Calu3 (cell line): ENCODE data around the gene SLC51A. TPM values are rescaled to one million over a fixed set of nuclear protein-coding genes. Genes with fewer than 3 reads are reported as not detected.

ENCODE experiments used
- BruUV-seq: library from RNA; stranded (reverse); fragments of 400-500 nt; replicated peaks from 2 replicates; lab custom pipeline; 2021; lab: Mats Ljungman, UMichigan
- CTCF ChIA-PET: fragments of 300-600 bp; sonication (Branson Sonifier 250); formaldehyde crosslinking; loops from one replicate; lab custom pipeline; 2022; ENCODE audit warnings: antibody characterized with exemption; lab: Charles Lee
- DNase-seq: peaks from one replicate; pipeline ENCODE4 v3.0.0; 2022
- H3K27ac Mint-ChIP-seq: one replicate; pipeline ENCODE4 v1.8.0; 2022; ENCODE audit warnings: mixed read lengths; ENCODE audit not compliant: unreplicated experiment
- H3K27me3 Mint-ChIP-seq: one replicate; pipeline ENCODE4 v1.8.0; 2022; ENCODE audit warnings: mixed read lengths; ENCODE audit not compliant: unreplicated experiment
- H3K36me3 Mint-ChIP-seq: one replicate; pipeline ENCODE4 v1.8.0; 2022; ENCODE audit warnings: mild to moderate bottlenecking, moderate library complexity, mixed read lengths; ENCODE audit not compliant: insufficient read depth, unreplicated experiment
- H3K4me1 Mint-ChIP-seq: one replicate; pipeline ENCODE4 v1.8.0; 2022; ENCODE audit warnings: mild to moderate bottlenecking, low read depth, mixed read lengths; ENCODE audit not compliant: unreplicated experiment
- H3K4me3 Mint-ChIP-seq: one replicate; pipeline ENCODE4 v1.8.0; 2022; ENCODE audit warnings: mild to moderate bottlenecking, low read depth, moderate library complexity, mixed read lengths; ENCODE audit not compliant: unreplicated experiment
- H3K9me3 Mint-ChIP-seq: one replicate; pipeline ENCODE4 v1.8.0; 2022; ENCODE audit warnings: low read depth, mixed read lengths; ENCODE audit not compliant: unreplicated experiment
- intact Hi-C: fragments of 100-400 bp; cut with micrococcal nuclease; formaldehyde crosslinking; loops from one replicate; pipeline ENCODE4 v1.10.0; 2022; ENCODE audit not compliant: unreplicated experiment
- total RNA-seq: library from RNA; stranded (reverse); gene quantifications from 2 replicates; pipeline ENCODE4 v1.2.3, GENCODE V29; 2022
- TF ChIP-seq, protein P1 (sequence below): fragments of 200-600 bp; IDR thresholded peaks from one replicate; pipeline ENCODE4 v1.8.0; 2022; ENCODE audit warnings: antibody characterized with exemption; ENCODE audit not compliant: unreplicated experiment

The SLC51A gene
- total RNA-seq, 1 experiment from 2014 or later = not detected

DNA sequence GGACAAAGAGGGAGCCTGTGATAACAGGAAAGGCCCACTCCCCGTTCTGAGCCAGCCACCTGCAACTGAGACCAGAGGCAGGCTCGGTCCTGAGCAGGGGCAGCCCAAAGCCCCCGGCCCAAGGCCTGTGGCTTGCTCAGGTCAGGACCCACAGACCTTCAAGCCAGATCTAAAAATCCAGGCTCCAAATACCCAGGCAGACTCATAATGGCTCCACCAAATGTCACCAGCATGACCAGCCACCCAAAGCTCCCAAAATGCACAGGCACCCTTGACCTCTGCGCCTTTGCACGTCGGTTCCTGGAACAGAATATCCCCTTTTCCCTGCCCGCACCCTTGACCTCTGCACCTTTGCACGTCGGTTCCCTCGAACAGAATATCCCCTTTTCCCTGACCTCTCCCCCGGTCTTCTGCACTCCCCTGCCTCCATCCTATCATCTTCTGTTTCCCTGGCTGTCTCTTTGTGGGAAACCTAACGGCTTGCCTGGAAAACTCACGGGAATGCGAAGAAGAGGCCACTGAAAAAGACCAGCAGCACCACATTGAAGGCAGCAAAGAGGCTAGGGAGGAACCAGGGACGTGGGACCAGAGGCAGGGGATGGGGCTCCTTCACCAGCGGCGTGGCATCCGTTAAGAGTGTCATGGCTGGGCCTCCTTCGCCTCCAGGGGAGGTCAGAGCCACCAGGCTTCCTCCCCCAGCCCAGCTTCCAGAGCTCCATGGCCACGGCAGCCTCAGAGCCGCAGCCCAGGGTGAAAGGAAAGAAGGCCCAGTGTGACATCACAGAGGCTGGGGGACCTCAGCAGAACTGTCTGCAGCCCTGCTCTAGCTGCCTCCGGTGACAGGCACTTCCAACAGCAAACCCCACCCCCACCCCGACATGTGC is 5.4 kb upstream of the SLC51A start, which contains the start of gene ZDHHC19:
Gene ZDHHC19 (minus strand): TSS at position 728 of the 884 bp plus-strand sequence. CDS start 85 bp downstream, at position 643.
- Mint-ChIP-seq H3K4me3 (no peak within 1 kb of the TSS), H3K36me3 (peaks cover 7% of the 10 kb centered on the region), H3K4me1 (no peaks in the 10 kb centered on the region), H3K9me3 (no peaks in the 10 kb centered on the region), H3K27ac (no peak within 1 kb of the TSS), H3K27me3 (peaks cover 75% of the 10 kb centered on the region)
- CTCF ChIA-PET = no interaction called here
- TF ChIP-seq, protein P1, sequence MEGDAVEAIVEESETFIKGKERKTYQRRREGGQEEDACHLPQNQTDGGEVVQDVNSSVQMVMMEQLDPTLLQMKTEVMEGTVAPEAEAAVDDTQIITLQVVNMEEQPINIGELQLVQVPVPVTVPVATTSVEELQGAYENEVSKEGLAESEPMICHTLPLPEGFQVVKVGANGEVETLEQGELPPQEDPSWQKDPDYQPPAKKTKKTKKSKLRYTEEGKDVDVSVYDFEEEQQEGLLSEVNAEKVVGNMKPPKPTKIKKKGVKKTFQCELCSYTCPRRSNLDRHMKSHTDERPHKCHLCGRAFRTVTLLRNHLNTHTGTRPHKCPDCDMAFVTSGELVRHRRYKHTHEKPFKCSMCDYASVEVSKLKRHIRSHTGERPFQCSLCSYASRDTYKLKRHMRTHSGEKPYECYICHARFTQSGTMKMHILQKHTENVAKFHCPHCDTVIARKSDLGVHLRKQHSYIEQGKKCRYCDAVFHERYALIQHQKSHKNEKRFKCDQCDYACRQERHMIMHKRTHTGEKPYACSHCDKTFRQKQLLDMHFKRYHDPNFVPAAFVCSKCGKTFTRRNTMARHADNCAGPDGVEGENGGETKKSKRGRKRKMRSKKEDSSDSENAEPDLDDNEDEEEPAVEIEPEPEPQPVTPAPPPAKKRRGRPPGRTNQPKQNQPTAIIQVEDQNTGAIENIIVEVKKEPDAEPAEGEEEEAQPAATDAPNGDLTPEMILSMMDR = no peak
- no TSS peak for BruUV-seq
- intact Hi-C loops = no loop called here
- DNase-seq = no peak

- no peaks in the 10 kb centered on the region for H3K36me3 Mint-ChIP-seq
- no peak for DNase-seq
These were observed 1.4 kb upstream of the SLC51A start for GRCh38 chr3:196214783-196215441.

GRCh38 chr3:196215493-196216020 is 777 bp upstream of the SLC51A start:
- TF ChIP-seq, protein P1 = no peak
- CTCF ChIA-PET = interaction anchor here (0.6 kb wide), 1 partner anchor 15 kb away, joined by 3 read pairs; no protein-coding TSS in a partner anchor
- Mint-ChIP-seq H3K27me3 (peaks cover 68% of the 10 kb centered on the region), H3K4me1 (no peaks in the 10 kb centered on the region), H3K36me3 (no peaks in the 10 kb centered on the region), H3K4me3 (no peak overlapping the region), H3K27ac (no peak overlapping the region), H3K9me3 (no peaks in the 10 kb centered on the region)
- intact Hi-C loops = no loop called here
- DNase-seq = no peak
- BruUV-seq = no TSS peak

More at GRCh38 chr3:196214783-196215441, 1.4 kb upstream of the SLC51A start:
- H3K4me1 Mint-ChIP-seq = no peaks in the 10 kb centered on the region
- H3K4me3 Mint-ChIP-seq = no peak overlapping the region
- BruUV-seq = no TSS peak
- CTCF ChIA-PET = interaction anchor here (0.6 kb wide), 1 partner anchor 15 kb away, joined by 3 read pairs; no protein-coding TSS in a partner anchor
- TF ChIP-seq, protein P1 = no peak
- peaks cover 69% of the 10 kb centered on the region for H3K27me3 Mint-ChIP-seq
- intact Hi-C loops = no loop called here
- H3K27ac Mint-ChIP-seq = no peak overlapping the region
- no peaks in the 10 kb centered on the region for H3K9me3 Mint-ChIP-seq

GRCh38 chr3:196216681-196217211 is 412 bp downstream of the SLC51A start:
- CTCF ChIA-PET = no interaction called here
- TF ChIP-seq, protein P1 = no peak
- Mint-ChIP-seq H3K27me3 (peaks cover 58% of the 10 kb centered on the region), H3K36me3 (no peaks in the 10 kb centered on the region), H3K4me3 (peak overlapping the region; percentile 33), H3K27ac (no peak overlapping the region), H3K4me1 (no peaks in the 10 kb centered on the region), H3K9me3 (no peaks in the 10 kb centered on the region)
- no peak for DNase-seq
- no TSS peak for BruUV-seq
- intact Hi-C loops = no loop called here
